Activated T-helper 17 cell treated with anti-CD3 and anti-CD28 coated beads, Interleukin-2, amount 50 U/mL, for 72 hours (primary cell): Measurements from ENCODE around the gene MRPL36. TPM values are rescaled to one million over a fixed set of nuclear protein-coding genes. Genes with fewer than 3 reads are reported as not detected.
"Not testable (repeated sequence)": the region's sequence is repeated elsewhere in the genome, so short reads cannot be mapped to it uniquely, and the experiment has no call there.

Experiments
- ATAC-seq: fragments of 150-1000 bp; cut with Tn5 transposase; replicated peaks from 2 replicates; pipeline ENCODE4 v1.10.0; 2021; ENCODE audit warnings: mild to moderate bottlenecking, moderate library complexity
- H3K27ac Mint-ChIP-seq: one replicate; pipeline ENCODE4 v1.8.0; 2022; ENCODE audit warnings: mixed read lengths
- H3K27me3 Mint-ChIP-seq: one replicate; pipeline ENCODE4 v1.8.0; 2022; ENCODE audit warnings: mixed read lengths
- H3K36me3 Mint-ChIP-seq: one replicate; pipeline ENCODE4 v1.8.0; 2022; ENCODE audit warnings: low read depth, mild to moderate bottlenecking, mixed read lengths
- H3K4me1 Mint-ChIP-seq: one replicate; pipeline ENCODE4 v1.8.0; 2022; ENCODE audit warnings: mixed read lengths
- H3K4me3 Mint-ChIP-seq: one replicate; pipeline ENCODE4 v1.8.0; 2022; ENCODE audit warnings: mild to moderate bottlenecking, mixed read lengths
- H3K9me3 Mint-ChIP-seq: one replicate; pipeline ENCODE4 v1.8.0; 2022; ENCODE audit warnings: mixed read lengths
- total RNA-seq, 2 donors: library from RNA; stranded (reverse); gene quantifications; one replicate each; pipeline ENCODE4 v1.2.3, GENCODE V29; 2022

MRPL36 gene
- total RNA-seq, 2 donors from 2014 or later: 50.3 to 74.0 TPM

DNA sequence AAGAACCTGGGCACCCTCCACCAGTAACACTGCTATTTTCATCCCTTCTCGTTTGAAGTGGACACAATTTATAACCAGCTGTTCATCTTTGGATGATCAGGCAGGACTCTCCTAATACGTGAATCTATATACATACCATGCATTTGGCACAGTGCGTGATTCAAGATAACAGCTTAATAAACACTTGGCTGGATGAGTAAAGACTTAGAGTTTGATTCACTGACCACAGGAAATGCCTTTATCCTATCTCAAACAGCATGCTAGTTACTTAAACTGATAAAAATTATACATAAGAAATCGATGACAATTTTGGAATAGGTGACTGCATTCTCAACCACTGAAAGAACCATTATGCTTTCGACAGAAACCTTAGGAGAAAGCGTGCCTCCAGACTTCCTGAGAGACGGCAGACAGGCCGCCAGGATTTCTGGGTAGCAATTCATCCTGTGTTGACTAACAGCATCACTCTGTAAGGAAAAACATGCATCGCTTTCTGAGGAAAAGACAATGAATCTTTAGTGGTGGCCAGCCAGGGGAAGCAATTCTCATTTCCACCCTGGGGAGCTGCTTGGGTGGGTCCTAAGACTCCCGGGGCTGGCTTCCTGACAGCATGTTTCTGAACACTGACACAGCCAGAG is 9.7 kb downstream of the MRPL36 start:
- Mint-ChIP-seq H3K36me3 (peaks cover 8% of the 10 kb centered on the region), H3K4me3 (peak overlapping the region; percentile 67), H3K9me3 (peaks cover 3% of the 10 kb centered on the region), H3K27me3 (no peaks in the 10 kb centered on the region), H3K4me1 (peaks cover 43% of the 10 kb centered on the region), H3K27ac (peak overlapping the region; percentile 89)
- ATAC-seq: peak; percentile 21

DNA sequence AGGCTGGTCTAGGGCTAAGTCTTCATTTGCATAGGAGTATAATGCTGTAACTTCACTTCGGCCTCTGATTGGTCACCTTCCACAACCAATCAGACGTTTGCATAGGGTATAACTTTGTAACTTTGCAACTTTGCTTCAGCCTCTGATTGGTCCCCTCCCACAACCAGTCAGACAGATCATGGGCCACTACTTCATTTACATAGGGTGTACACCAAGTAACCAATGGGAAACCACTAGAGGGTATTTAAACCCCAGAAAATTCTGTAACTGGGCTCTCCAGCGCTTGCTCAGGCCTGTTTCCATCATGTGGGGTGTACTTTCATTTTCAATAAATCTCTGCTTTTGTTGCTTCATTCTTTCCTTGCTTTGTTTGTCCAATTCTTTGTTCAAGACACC is 10.2 kb downstream of the MRPL36 start:
- H3K27me3 Mint-ChIP-seq, H3K36me3 Mint-ChIP-seq, H3K9me3 Mint-ChIP-seq: not testable (repeated sequence)
- H3K4me1 Mint-ChIP-seq: peaks cover 42% of the 10 kb centered on the region
- peak; percentile 18 for ATAC-seq
- H3K4me3 Mint-ChIP-seq: peak overlapping the region; percentile 67
- H3K27ac Mint-ChIP-seq: peak overlapping the region; percentile 89

DNA sequence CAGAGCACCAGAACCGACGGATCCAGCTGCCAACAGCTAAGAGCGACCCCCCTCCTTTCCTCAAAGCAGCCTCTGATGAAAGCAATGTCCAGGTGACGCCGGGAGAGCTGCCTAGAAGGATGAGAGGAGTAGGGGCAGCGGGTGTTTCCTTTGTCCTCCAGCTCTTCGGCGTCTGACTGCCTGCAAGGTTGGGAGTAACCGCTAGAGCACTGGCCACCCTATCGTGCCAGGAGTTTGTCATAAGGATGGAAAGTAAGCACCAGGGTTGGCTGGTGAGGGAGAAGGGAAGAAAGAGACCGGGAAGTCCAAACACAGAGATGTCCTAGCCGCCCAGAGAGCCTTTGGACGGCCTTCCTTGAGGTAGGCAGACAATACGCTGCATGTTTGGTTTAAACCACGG is 10.8 kb downstream of the MRPL36 start:
- peak overlapping the region; percentile 42 for H3K27ac Mint-ChIP-seq
- peaks cover 8% of the 10 kb centered on the region for H3K36me3 Mint-ChIP-seq
- peak overlapping the region; percentile 67 for H3K4me3 Mint-ChIP-seq
- H3K9me3 Mint-ChIP-seq: peaks cover 3% of the 10 kb centered on the region
- ATAC-seq: no peak
- H3K27me3 Mint-ChIP-seq: no peaks in the 10 kb centered on the region
- H3K4me1 Mint-ChIP-seq: peaks cover 40% of the 10 kb centered on the region

DNA sequence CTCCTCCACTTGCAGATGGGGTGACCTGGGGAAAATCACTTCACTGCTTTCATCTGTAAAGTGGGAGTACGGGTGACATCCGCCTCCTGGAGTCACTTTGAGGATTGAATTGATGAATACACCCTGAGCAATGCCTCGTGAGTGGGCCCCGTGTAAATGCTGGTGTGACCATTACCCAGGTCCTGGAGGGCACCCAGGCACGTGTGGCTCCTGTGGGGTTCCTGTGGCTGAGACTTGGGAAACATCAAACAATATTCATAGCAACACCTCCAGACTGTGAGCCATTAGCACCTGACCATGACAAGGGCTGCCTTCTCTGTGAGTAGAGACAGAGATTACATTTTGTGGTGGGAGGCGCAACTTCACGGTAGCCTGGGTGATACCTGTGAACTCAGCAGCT is 11.4 kb downstream of the MRPL36 start:
- H3K9me3 Mint-ChIP-seq: peaks cover 3% of the 10 kb centered on the region
- peaks cover 8% of the 10 kb centered on the region for H3K36me3 Mint-ChIP-seq
- H3K27ac Mint-ChIP-seq: peak overlapping the region; percentile 42
- peaks cover 34% of the 10 kb centered on the region for H3K4me1 Mint-ChIP-seq
- no peak for ATAC-seq
- peak overlapping the region; percentile 67 for H3K4me3 Mint-ChIP-seq
- H3K27me3 Mint-ChIP-seq: no peaks in the 10 kb centered on the region

DNA sequence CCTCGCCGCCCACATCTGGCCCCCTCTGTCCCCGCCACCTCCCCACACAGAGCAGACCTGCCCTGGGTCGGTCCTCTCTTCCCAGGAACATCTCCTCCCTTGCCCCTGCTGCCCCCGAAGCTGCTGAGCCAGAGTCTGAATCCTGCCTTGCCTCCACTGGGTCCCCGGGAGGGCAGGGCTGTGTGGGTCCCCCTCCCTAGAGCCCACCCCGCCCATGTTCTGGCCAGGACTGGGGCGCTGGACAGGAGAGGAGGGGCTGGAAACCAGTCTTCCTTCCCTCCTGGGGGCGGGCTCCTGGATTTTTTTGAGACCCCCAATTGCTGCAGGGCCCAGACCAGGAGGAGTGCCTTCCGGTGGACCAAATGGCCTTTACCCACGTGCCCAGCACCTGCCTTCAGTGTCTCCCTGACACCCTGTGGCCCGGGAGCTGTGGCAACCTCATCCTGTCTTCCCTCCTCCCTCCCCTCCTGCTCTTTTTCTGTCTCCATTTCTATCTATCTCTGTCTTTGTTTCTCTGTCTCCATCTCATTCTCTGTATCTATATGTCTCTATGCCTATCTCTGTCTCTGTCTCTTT is 12.1 kb downstream of the MRPL36 start:
- H3K36me3 Mint-ChIP-seq: peaks cover 1% of the 10 kb centered on the region
- H3K4me1 Mint-ChIP-seq: peaks cover 27% of the 10 kb centered on the region
- H3K27ac Mint-ChIP-seq: peak overlapping the region; percentile 42
- no peak overlapping the region for H3K4me3 Mint-ChIP-seq
- ATAC-seq: no peak
- no peaks in the 10 kb centered on the region for H3K9me3 Mint-ChIP-seq
- no peaks in the 10 kb centered on the region for H3K27me3 Mint-ChIP-seq

DNA sequence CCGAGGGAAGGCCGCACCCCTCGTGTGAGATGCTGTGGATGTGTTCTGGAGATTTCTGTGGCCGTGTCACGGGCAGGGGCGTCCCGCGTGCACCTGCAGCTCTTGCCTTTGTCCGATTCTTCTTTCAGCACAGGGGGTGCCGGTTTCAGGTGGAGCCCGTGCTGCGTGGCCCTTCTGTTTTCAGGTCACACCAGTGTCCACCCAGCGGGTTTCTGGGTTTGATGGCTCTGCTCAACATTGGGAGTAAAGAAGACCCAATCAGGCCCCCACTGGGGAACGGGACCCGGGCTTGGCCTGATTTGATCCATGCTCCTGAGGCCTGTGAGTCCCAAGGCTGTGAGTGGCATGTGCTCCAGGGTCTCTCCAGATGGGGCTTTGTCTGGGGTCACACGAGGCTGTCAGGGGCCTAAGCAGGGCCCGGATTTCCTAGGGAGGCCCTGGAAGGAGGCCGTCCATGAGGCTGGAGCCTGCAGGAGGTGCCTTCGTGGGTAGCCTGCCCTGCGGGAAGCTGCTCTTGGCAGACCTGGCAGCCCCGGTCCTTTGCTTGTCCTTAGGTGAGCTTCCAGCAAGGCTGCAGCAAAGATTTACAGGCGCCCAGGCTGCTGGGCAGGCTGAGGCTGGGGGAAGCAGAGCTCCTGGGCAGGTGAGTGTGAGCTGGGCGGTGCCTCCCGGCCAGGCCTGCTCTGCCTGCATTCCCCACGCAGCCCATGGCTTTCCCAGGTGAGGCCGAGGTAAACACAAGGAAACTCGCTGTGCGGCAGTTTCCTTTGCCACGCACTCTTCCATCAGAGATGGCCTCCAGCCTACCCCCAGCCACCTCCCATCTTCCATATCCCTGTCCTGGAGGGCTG is 12.8 kb downstream of the MRPL36 start:
- H3K27me3 Mint-ChIP-seq: no peaks in the 10 kb centered on the region
- H3K27ac Mint-ChIP-seq: no peak overlapping the region
- H3K4me1 Mint-ChIP-seq: peaks cover 20% of the 10 kb centered on the region
- H3K4me3 Mint-ChIP-seq: no peak overlapping the region
- H3K9me3 Mint-ChIP-seq: no peaks in the 10 kb centered on the region
- no peak for ATAC-seq
- H3K36me3 Mint-ChIP-seq: no peaks in the 10 kb centered on the region

DNA sequence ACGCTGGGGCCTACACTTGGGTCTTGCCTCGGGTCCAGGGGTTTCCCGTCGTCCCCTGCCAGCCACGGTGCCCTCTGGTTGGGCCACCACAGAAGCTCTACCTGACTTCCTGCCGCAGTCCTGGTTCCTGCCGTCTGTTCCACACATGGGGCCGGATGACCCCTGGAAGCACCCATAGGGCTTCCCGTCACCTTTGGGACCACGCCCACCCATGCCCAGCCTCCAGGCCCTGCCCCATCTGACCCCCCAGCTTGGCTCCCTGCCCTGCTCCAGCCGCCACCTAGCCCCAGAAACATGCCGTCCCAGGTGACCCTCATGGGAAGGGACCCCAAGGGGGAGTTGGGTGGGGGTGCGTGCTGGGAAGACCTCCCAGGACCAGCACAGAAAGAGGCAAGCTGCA is 13.7 kb downstream of the MRPL36 start:
- Mint-ChIP-seq H3K27ac (no peak overlapping the region), H3K4me1 (peaks cover 19% of the 10 kb centered on the region), H3K27me3 (no peaks in the 10 kb centered on the region), H3K4me3 (no peak overlapping the region), H3K9me3 (no peaks in the 10 kb centered on the region), H3K36me3 (no peaks in the 10 kb centered on the region)
- no peak for ATAC-seq

DNA sequence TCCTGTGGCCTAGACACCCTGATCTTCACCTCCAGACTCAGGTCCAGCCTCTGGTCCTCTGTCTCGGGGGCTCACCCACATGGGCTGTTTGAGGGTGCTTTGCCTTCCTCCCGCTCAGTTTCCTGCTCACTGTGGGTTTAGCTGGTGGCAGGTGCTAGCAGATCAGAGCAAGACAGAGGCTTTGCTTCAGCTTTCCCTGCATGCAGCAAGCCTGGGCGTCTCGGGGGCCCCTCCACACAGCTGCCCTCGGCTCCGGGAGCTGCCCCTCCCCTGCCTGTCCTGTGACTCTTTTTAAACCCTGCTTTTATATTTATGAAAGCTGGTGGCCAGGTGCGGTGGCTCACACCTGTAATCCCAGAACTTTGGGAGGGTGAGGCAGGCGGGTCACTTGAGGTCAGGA is 14.6 kb downstream of the MRPL36 start:
- Mint-ChIP-seq H3K36me3 (no peaks in the 10 kb centered on the region), H3K9me3 (no peaks in the 10 kb centered on the region), H3K27me3 (no peaks in the 10 kb centered on the region), H3K27ac (no peak overlapping the region), H3K4me3 (no peak overlapping the region), H3K4me1 (peaks cover 19% of the 10 kb centered on the region)
- no peak for ATAC-seq

DNA sequence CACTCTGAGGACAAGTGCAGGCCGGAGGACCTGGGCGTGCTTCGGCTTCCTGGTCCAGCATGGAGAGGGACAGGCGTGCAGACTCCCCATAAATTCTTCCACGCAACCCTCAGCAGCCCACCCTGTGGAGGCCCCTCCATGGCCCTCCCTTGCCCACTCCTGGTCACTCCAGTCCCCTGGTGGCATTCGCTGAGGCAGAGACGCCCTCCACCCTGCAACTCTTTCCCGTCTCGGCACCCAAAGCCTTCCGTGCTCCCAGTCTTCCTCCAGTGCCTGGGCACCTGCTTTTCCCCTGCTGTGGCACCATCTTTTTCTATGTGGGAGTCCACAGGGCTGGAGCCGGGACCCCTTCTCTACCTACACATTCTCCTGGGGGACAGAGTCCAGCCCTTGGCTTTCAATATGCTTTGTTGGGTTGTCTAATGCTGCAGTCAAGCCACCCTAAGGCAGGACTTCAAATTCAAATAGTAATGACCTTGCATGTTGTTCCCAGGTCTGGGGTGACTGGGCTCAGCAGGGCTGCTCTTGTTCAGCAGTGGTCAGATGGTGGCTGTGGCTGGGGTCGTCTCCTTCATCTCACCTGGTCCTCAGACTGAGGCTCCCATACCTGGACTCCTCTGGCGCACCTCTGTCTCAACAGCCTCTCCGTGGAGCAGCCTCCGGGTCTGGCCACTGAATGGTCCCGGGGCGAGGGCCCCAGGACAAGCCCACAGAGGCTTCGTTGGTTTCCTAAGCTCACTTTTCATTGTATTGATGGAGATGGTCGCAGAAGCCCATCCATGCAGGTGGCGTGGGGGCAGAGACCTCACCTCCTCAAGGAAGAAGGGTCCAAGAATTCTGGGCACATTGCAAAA is 15.2 kb downstream of the MRPL36 start:
- no peaks in the 10 kb centered on the region for H3K27me3 Mint-ChIP-seq
- H3K9me3 Mint-ChIP-seq: no peaks in the 10 kb centered on the region
- ATAC-seq: no peak
- peaks cover 14% of the 10 kb centered on the region for H3K4me1 Mint-ChIP-seq
- no peak overlapping the region for H3K27ac Mint-ChIP-seq
- no peak overlapping the region for H3K4me3 Mint-ChIP-seq
- no peaks in the 10 kb centered on the region for H3K36me3 Mint-ChIP-seq

DNA sequence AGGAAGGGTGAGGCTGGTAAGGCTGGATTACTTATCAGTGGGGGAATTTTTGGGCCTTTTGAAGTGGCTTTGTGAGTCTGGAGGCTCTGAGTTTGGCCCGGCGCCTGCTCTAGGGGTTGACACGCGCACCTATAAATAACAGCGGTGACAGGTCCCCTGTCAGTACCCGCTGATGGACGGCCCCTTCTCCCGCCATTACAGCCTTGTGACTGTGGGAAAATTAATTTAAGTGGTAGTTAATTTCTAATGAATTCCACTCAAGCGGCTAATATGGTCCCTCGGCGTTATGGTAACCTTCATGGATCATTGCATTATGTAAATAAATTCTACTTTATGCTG is 16.5 kb downstream of the MRPL36 start:
- Mint-ChIP-seq H3K36me3 (no peaks in the 10 kb centered on the region), H3K27ac (no peak overlapping the region), H3K27me3 (no peaks in the 10 kb centered on the region), H3K9me3 (no peaks in the 10 kb centered on the region), H3K4me1 (peaks cover 5% of the 10 kb centered on the region), H3K4me3 (no peak overlapping the region)
- ATAC-seq: peak; percentile 44

DNA sequence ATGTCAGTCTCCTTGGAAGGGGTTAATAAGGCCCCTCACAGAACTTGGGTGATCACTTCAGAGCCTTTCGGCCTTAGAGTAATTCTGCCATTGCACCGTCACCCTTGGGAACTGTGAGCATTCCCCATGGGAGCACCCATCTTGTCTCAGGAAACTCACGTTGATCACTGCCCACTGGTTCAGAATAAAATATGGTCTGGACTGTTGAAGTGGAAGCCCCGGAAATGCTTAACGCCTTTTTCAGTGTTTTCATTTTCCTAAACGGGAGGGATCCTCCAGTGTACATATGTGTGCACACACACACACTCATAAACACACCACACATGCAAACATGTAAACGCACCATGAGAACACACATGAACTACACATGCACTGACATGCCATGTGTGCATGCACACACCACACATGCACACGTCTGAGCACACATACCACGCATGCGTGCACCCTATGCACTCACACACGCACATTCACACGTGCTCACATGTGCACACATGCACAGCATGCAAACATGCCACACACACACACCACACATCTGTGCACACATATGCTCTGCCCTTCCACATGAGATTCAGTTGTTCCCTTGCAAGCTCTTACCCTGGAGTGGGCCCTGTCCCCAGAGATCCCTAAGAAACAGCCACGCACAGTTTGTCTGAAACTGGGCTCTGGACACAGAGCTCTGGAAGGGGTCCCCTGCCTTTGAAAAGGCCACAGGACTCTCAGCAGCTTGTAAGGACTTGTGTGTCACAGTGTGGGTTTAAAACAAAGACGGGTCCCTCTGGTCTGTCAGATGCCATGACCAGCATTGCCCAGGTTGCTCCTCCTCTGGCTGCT is 17.0 kb downstream of the MRPL36 start:
- H3K9me3 Mint-ChIP-seq: no peaks in the 10 kb centered on the region
- H3K27me3 Mint-ChIP-seq: no peaks in the 10 kb centered on the region
- H3K4me3 Mint-ChIP-seq: no peak overlapping the region
- peaks cover under 1% of the 10 kb centered on the region for H3K4me1 Mint-ChIP-seq
- H3K27ac Mint-ChIP-seq: no peak overlapping the region
- no peak for ATAC-seq
- H3K36me3 Mint-ChIP-seq: no peaks in the 10 kb centered on the region

DNA sequence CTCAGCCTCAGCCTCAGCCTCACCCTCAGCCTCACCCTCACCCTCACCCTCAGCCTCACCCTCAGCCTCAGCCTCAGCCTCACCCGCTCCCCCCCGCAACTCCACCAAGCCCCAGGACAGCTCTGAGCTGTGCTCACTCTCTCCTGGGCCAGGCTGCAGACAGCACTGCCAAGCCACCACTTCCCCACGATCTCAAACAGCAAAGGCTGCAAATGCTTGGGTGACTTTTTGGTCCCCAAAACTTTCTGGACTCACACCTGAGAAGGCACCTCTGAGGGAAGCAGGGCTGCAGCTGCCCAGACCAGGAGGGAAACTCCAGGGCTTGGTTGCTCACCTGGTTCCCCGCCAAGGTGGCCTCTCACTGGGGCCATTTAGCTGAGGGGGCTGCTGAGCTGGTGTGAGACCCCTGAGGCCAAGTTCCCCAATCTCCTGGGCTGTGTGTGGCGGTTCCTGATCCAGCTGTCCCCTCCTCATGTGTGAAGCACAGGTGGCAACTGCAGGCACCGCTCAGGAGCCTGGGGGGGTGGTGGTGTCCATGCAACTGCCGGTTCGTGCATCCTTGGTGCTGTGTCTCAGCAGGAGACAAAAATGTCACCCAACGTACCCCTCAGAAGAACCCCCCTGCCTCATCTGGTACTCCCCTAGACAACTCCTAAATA is 17.8 kb downstream of the MRPL36 start:
- H3K27ac Mint-ChIP-seq: no peak overlapping the region
- no peaks in the 10 kb centered on the region for H3K4me1 Mint-ChIP-seq
- no peaks in the 10 kb centered on the region for H3K36me3 Mint-ChIP-seq
- no peaks in the 10 kb centered on the region for H3K27me3 Mint-ChIP-seq
- no peak overlapping the region for H3K4me3 Mint-ChIP-seq
- ATAC-seq: no peak
- H3K9me3 Mint-ChIP-seq: no peaks in the 10 kb centered on the region

DNA sequence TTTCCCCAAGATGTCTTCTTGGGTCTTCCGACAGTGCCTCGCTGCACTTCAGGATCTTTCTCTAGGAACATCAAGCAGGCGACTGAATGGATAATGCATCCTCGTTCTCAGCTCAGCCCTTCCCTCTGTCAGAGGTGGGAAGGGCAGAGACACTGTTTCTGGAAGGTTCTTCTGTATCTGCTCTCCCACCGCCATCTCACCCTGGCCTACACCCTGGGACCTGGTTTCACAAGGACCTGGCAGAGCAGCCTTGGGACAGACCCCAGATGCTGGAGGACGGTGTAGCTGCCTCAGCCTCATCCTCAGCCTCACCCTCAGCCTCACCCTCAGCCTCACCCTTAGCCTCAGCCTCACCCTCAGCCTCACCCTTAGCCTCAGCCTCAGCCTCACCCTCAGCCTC is 18.5 kb downstream of the MRPL36 start:
- no peaks in the 10 kb centered on the region for H3K36me3 Mint-ChIP-seq
- no peaks in the 10 kb centered on the region for H3K27me3 Mint-ChIP-seq
- no peak for ATAC-seq
- H3K9me3 Mint-ChIP-seq: no peaks in the 10 kb centered on the region
- H3K27ac Mint-ChIP-seq: no peak overlapping the region
- H3K4me3 Mint-ChIP-seq: no peak overlapping the region
- no peaks in the 10 kb centered on the region for H3K4me1 Mint-ChIP-seq
